ENCODE data around the gene ADAM15. TPM values are rescaled to one million over a fixed set of nuclear protein-coding genes. Genes with fewer than 3 reads are reported as not detected.

Gene ADAM15
- total RNA-seq, 1 donor from 2014 or later = 68.3 TPM

DNA sequence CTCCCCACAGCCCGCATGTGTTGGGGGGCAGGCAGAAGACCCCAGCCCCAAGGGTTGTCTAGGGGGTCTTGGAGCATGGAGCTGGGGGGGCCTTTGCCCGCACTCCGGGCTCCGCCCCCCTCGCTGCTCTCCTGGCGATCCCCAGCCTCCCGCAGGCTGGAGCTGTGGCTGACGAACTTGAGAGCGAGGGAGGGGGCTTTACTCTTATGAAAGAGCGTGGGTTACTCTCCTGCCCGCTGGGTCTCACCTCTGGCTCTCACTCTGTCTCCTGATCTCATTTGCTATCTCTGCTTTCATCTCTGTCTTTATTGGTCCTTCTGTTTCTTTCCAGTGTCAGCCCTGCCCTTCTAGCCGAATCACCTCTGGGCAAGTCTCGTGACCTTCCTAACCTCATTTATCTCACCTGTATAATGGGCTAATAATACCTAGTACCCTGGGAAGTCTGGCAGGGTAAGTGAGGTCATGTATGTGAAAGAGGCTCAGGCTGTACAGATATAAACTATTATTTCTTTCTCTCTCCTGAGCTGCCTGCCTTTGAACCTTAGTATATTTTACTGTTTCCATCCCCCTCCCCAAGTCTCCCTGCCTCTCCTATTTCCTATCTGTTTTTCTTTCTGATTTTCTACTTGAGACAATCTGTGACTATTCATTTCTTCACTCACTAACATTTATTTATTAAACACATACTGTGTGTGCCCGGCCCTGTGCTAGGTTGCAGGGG lies 13.2 kb downstream of the ADAM15 start:
- H3K27ac Mint-ChIP-seq (ENCODE audit: unreplicated experiment) = peak overlapping the region; percentile 8
- TF ChIP-seq EZH2 (IDR thresholded peaks at IDR 0.05; ENCODE audit: insufficient read depth, low read length) = no peak
- TF ChIP-seq, protein P1, sequence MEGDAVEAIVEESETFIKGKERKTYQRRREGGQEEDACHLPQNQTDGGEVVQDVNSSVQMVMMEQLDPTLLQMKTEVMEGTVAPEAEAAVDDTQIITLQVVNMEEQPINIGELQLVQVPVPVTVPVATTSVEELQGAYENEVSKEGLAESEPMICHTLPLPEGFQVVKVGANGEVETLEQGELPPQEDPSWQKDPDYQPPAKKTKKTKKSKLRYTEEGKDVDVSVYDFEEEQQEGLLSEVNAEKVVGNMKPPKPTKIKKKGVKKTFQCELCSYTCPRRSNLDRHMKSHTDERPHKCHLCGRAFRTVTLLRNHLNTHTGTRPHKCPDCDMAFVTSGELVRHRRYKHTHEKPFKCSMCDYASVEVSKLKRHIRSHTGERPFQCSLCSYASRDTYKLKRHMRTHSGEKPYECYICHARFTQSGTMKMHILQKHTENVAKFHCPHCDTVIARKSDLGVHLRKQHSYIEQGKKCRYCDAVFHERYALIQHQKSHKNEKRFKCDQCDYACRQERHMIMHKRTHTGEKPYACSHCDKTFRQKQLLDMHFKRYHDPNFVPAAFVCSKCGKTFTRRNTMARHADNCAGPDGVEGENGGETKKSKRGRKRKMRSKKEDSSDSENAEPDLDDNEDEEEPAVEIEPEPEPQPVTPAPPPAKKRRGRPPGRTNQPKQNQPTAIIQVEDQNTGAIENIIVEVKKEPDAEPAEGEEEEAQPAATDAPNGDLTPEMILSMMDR (IDR thresholded peaks at IDR 0.05; ENCODE audit: insufficient read depth, low read depth, low read length) = no peak
- Histone ChIP-seq H3K36me3 (ENCODE audit: insufficient read depth, low read length) (peaks cover 4% of the 10 kb centered on the region), H3K9me3 (ENCODE audit: insufficient read depth, low read depth, low read length) (no peaks in the 10 kb centered on the region), H3K4me1 (ENCODE audit: insufficient read depth, low read length) (peaks cover 26% of the 10 kb centered on the region), H3K79me2 (ENCODE audit: insufficient read depth, low read length) (peaks cover 18% of the 10 kb centered on the region), H3K27me3 (ENCODE audit: insufficient read depth, low read length) (no peaks in the 10 kb centered on the region), H4K20me1 (ENCODE audit: insufficient read depth, low read length) (peaks cover 54% of the 10 kb centered on the region), H3K4me2 (ENCODE audit: low read length) (peak overlapping the region; percentile 97), H3K9ac (ENCODE audit: low read length) (peak overlapping the region; percentile 89), H3K27ac (ENCODE audit: low read depth, low read length) (peak overlapping the region; percentile 66), H2AFZ (ENCODE audit: low read depth, low read length) (peak overlapping the region; percentile 45), H3K4me3 (ENCODE audit: insufficient read depth, low read depth, low read length) (peak overlapping the region; percentile 85)
- peaks cover 11% of the 10 kb centered on the region for H3K4me1 Mint-ChIP-seq (ENCODE audit: low read depth, unreplicated experiment)
- H3K36me3 Mint-ChIP-seq (ENCODE audit: low read depth, unreplicated experiment) = peaks cover 11% of the 10 kb centered on the region
- H3K27me3 Mint-ChIP-seq (ENCODE audit: low read depth, unreplicated experiment) = no peaks in the 10 kb centered on the region
- H3K9me3 Mint-ChIP-seq (ENCODE audit: unreplicated experiment) = no peaks in the 10 kb centered on the region
- DNase-seq (ENCODE audit: low read depth) (no peak), FAIRE-seq (no peak)
- peak overlapping the region; percentile 88 for H3K4me3 Mint-ChIP-seq (ENCODE audit: unreplicated experiment)

DNA sequence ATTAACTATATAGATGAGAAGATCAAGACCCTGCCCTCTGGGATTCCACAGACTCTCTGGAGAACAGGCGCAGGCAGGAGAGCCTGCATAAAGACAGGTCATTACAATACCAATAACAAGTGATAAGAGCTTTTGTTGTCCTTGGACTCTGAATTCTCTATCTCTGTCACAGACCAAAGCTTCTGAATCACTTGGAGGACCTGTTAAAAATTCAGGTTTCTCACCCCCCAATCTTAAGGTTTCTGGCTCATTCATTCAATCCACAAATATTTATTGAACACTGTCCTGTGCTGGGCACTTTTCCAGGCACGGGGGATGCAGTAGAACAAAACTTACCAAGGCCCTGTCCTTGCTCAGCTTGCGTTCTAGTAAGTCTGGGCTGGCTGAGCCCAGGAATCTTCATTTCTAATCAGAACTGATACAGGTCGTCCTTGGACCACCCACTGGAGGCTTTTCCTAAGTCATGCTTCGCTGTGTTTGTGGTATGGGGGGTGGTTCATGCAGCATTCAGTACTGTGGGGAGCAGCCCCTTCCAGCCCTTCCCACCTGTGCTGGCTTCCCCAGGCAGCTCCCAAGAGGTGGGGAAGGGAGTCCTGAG lies 13.8 kb downstream of the ADAM15 start:
- H3K9me3 Mint-ChIP-seq (ENCODE audit: unreplicated experiment) = no peaks in the 10 kb centered on the region
- H3K27me3 Mint-ChIP-seq (ENCODE audit: low read depth, unreplicated experiment) = no peaks in the 10 kb centered on the region
- Histone ChIP-seq H3K9me3 (ENCODE audit: insufficient read depth, low read depth, low read length) (no peaks in the 10 kb centered on the region), H2AFZ (ENCODE audit: low read depth, low read length) (no peak overlapping the region), H3K27me3 (ENCODE audit: insufficient read depth, low read length) (no peaks in the 10 kb centered on the region), H3K79me2 (ENCODE audit: insufficient read depth, low read length) (peaks cover 18% of the 10 kb centered on the region), H3K36me3 (ENCODE audit: insufficient read depth, low read length) (peaks cover 4% of the 10 kb centered on the region), H4K20me1 (ENCODE audit: insufficient read depth, low read length) (peaks cover 59% of the 10 kb centered on the region), H3K4me2 (ENCODE audit: low read length) (peak overlapping the region; percentile 97), H3K4me1 (ENCODE audit: insufficient read depth, low read length) (peaks cover 26% of the 10 kb centered on the region), H3K27ac (ENCODE audit: low read depth, low read length) (no peak overlapping the region), H3K4me3 (ENCODE audit: insufficient read depth, low read depth, low read length) (peak overlapping the region; percentile 85), H3K9ac (ENCODE audit: low read length) (peak overlapping the region; percentile 89)
- TF ChIP-seq EZH2 (IDR thresholded peaks at IDR 0.05; ENCODE audit: insufficient read depth, low read length) = no peak
- TF ChIP-seq, protein P1 (IDR thresholded peaks at IDR 0.05; ENCODE audit: insufficient read depth, low read depth, low read length) = no peak
- peaks cover 11% of the 10 kb centered on the region for H3K36me3 Mint-ChIP-seq (ENCODE audit: low read depth, unreplicated experiment)
- peak overlapping the region; percentile 8 for H3K27ac Mint-ChIP-seq (ENCODE audit: unreplicated experiment)
- no peak for FAIRE-seq
- peaks cover 11% of the 10 kb centered on the region for H3K4me1 Mint-ChIP-seq (ENCODE audit: low read depth, unreplicated experiment)
- peak overlapping the region; percentile 88 for H3K4me3 Mint-ChIP-seq (ENCODE audit: unreplicated experiment)
- no peak for DNase-seq (ENCODE audit: low read depth)

DNA sequence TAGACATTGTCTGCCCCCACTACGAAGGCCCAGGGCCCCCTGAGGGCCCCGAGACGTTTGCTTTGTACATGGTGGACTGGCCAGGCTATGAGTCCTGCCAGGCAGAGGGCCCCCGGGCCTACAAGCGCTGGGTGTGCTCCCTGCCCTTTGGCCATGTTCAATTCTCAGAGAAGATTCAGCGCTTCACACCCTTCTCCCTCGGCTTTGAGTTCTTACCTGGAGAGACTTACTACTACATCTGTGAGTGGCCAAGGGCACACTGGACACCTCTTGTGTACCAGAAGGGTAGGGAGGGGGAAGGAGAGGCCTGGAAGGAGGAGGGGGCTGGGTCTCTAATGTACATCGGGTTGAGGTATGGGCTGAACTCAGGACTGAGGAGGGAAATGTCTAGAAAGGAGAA lies 15.7 kb downstream of the ADAM15 start:
- Histone ChIP-seq H2AFZ (ENCODE audit: low read depth, low read length) (no peak overlapping the region), H3K79me2 (ENCODE audit: insufficient read depth, low read length) (peaks cover 18% of the 10 kb centered on the region), H3K36me3 (ENCODE audit: insufficient read depth, low read length) (peaks cover 4% of the 10 kb centered on the region), H3K4me1 (ENCODE audit: insufficient read depth, low read length) (peaks cover 27% of the 10 kb centered on the region), H3K4me2 (ENCODE audit: low read length) (no peak overlapping the region), H3K27ac (ENCODE audit: low read depth, low read length) (no peak overlapping the region), H3K9ac (ENCODE audit: low read length) (no peak overlapping the region), H3K4me3 (ENCODE audit: insufficient read depth, low read depth, low read length) (no peak overlapping the region), H4K20me1 (ENCODE audit: insufficient read depth, low read length) (peaks cover 45% of the 10 kb centered on the region), H3K27me3 (ENCODE audit: insufficient read depth, low read length) (no peaks in the 10 kb centered on the region), H3K9me3 (ENCODE audit: insufficient read depth, low read depth, low read length) (no peaks in the 10 kb centered on the region)
- FAIRE-seq (no peak), DNase-seq (ENCODE audit: low read depth) (no peak)
- Mint-ChIP-seq H3K27ac (ENCODE audit: unreplicated experiment) (no peak overlapping the region), H3K27me3 (ENCODE audit: low read depth, unreplicated experiment) (peaks cover 4% of the 10 kb centered on the region), H3K9me3 (ENCODE audit: unreplicated experiment) (no peaks in the 10 kb centered on the region), H3K36me3 (ENCODE audit: low read depth, unreplicated experiment) (peaks cover 9% of the 10 kb centered on the region), H3K4me1 (ENCODE audit: low read depth, unreplicated experiment) (peaks cover 11% of the 10 kb centered on the region), H3K4me3 (ENCODE audit: unreplicated experiment) (no peak overlapping the region)
- TF ChIP-seq EZH2 (IDR thresholded peaks at IDR 0.05; ENCODE audit: insufficient read depth, low read length) = no peak
- TF ChIP-seq, protein P1 (IDR thresholded peaks at IDR 0.05; ENCODE audit: insufficient read depth, low read depth, low read length) = no peak

Data from astrocyte (in vitro differentiated cells and primary cell).